ENCODE data around the gene CBX7.

DNA sequence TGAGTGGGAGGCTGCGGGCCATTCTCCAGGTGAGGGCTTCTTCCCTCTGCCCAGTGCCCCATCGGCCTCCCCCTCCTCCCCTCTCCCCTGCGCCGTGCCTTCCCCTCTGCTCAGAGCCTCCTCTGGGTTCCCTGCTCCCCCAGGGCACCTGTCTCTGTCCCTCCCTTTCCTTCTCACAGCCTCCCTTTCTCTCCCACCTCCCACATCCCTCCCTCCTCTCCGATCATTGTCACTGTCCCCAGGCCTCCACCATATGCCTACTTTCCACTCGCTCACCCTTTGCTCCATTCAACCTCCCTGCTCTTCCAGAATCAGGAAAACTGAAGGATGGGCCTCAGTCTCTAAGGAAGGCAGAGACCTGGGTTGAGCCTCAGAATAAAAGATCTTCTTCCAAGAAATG lies 65.4 kb downstream of the CBX7 start:
- TF ChIP-seq, protein P1, sequence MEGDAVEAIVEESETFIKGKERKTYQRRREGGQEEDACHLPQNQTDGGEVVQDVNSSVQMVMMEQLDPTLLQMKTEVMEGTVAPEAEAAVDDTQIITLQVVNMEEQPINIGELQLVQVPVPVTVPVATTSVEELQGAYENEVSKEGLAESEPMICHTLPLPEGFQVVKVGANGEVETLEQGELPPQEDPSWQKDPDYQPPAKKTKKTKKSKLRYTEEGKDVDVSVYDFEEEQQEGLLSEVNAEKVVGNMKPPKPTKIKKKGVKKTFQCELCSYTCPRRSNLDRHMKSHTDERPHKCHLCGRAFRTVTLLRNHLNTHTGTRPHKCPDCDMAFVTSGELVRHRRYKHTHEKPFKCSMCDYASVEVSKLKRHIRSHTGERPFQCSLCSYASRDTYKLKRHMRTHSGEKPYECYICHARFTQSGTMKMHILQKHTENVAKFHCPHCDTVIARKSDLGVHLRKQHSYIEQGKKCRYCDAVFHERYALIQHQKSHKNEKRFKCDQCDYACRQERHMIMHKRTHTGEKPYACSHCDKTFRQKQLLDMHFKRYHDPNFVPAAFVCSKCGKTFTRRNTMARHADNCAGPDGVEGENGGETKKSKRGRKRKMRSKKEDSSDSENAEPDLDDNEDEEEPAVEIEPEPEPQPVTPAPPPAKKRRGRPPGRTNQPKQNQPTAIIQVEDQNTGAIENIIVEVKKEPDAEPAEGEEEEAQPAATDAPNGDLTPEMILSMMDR (IDR thresholded peaks at IDR 0.05) = no peak
- TF ChIP-seq POLR2A (IDR thresholded peaks at IDR 0.05) = no peak
